Measurements from ENCODE around the gene ASIC4. TPM values are rescaled to one million over a fixed set of nuclear protein-coding genes. Genes with fewer than 3 reads are reported as not detected.

The ASIC4 gene
- total RNA-seq, 1 experiment from 2014 or later, result 2.1 TPM

- Histone ChIP-seq H3K4me2 (ENCODE audit: low read length) (peak overlapping the region; percentile 99), H3K79me2 (ENCODE audit: insufficient read depth, low read length) (peaks cover 14% of the 10 kb centered on the region), H4K20me1 (ENCODE audit: insufficient read depth) (no peaks in the 10 kb centered on the region), H3K27ac (ENCODE audit: low read depth, low read length) (peak overlapping the region; percentile 98; the same call in 1 of the 2 replicates), H3K9me2 (ENCODE audit: insufficient read depth) (no peaks in the 10 kb centered on the region), H3K9ac (ENCODE audit: low read length) (peak overlapping the region; percentile 80), H3K27me3 (ENCODE audit: insufficient read depth, low read length) (no peaks in the 10 kb centered on the region), H3K36me3 (ENCODE audit: control insufficient read depth in 1 of 2, insufficient read depth in 2 of 2, low read length in 2 of 2) (peaks cover 4 to 6% of the 10 kb centered on the region in 2 experiments; a peak in 1 of 4 replicates), H2AFZ (ENCODE audit: low read depth, low read length, poor library complexity, severe bottlenecking) (no peak overlapping the region), H3K9me3 (ENCODE audit: control insufficient read depth in 1 of 2, insufficient read depth in 1 of 2, low read depth in 1 of 2, low read length in 2 of 2) (no peaks in the 10 kb centered on the region), H3K4me1 (ENCODE audit: control insufficient read depth in 1 of 2, insufficient read depth in 2 of 2, low read length in 2 of 2) (peaks cover 24 to 54% of the 10 kb centered on the region in 2 experiments), H3K4me3 (replicated peaks in 1 of 2; ENCODE audit: low read depth in 1 of 2, low read length in 2 of 2) (peak overlapping the region; percentile 75 to 91)
- DNase-seq (ENCODE audit: low read depth, low spot score) (no peak), ATAC-seq (no peak)
- ChIA-PET POLR2A (interaction anchor here (1.0 to 2.8 kb wide), 4 partner anchors 10 to 190 kb away, joined by 3 to 18 read pairs (median 5); no protein-coding TSS in a partner anchor), RAD21 (ENCODE audit: low non-redundant PET in 1 of 2, low total read pairs in 2 of 2, uncharacterized antibody in 2 of 2, unreplicated experiment in 2 of 2) (interaction anchor here in 1 of 2 experiments (0.7 kb wide), 1 partner anchor 21 kb away, joined by 3 read pairs; no protein-coding TSS in a partner anchor), CTCF (interaction anchor here (1.0 to 5.2 kb wide), 8 partner anchors 9 to 69 kb away, joined by 3 to 56 read pairs (median 5); no protein-coding TSS in a partner anchor)
- no TSS peak for BruUV-seq (replicated peaks)
- intact Hi-C loops (cut with micrococcal nuclease), result loop anchor here (2.0 kb wide), 1 partner anchor 189 kb away; no protein-coding TSS in a partner anchor
- TF ChIP-seq SP1 (IDR thresholded peaks at IDR 0.05; ENCODE audit: low read depth) (no peak), SRF (IDR thresholded peaks at IDR 0.05; ENCODE audit: low read depth) (no peak), ZNF274 (IDR thresholded peaks at IDR 0.05; ENCODE audit: low read depth, low read length) (no peak), JUND (IDR thresholded peaks at IDR 0.05) (no peak), EZH2phosphoT487 (IDR thresholded peaks at IDR 0.05; ENCODE audit: borderline replicate concordance) (no peak), EGR1 (IDR thresholded peaks at IDR 0.05; ENCODE audit: low read depth) (no peak), YY1 (IDR thresholded peaks at IDR 0.05; ENCODE audit: extremely low read depth, insufficient replicate concordance, low read depth, low read length) (no peak), RAD21 (IDR thresholded peaks at IDR 0.05; ENCODE audit: low read depth) (no peak)
- TF ChIP-seq, protein P1, sequence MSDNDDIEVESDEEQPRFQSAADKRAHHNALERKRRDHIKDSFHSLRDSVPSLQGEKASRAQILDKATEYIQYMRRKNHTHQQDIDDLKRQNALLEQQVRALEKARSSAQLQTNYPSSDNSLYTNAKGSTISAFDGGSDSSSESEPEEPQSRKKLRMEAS (IDR thresholded peaks at IDR 0.05), result no peak
- TF ChIP-seq, protein P2, sequence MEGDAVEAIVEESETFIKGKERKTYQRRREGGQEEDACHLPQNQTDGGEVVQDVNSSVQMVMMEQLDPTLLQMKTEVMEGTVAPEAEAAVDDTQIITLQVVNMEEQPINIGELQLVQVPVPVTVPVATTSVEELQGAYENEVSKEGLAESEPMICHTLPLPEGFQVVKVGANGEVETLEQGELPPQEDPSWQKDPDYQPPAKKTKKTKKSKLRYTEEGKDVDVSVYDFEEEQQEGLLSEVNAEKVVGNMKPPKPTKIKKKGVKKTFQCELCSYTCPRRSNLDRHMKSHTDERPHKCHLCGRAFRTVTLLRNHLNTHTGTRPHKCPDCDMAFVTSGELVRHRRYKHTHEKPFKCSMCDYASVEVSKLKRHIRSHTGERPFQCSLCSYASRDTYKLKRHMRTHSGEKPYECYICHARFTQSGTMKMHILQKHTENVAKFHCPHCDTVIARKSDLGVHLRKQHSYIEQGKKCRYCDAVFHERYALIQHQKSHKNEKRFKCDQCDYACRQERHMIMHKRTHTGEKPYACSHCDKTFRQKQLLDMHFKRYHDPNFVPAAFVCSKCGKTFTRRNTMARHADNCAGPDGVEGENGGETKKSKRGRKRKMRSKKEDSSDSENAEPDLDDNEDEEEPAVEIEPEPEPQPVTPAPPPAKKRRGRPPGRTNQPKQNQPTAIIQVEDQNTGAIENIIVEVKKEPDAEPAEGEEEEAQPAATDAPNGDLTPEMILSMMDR (IDR thresholded peaks at IDR 0.05 in 2 of 3, conservative IDR thresholded peaks at IDR 0.05 in 1 of 3; ENCODE audit: borderline replicate concordance in 1 of 3, insufficient read depth in 1 of 3, low read depth in 2 of 3, low read length in 2 of 3), result no peak
These were observed 14.7 kb upstream of the ASIC4 start for GRCh38 chr2:219499555-219499954.
